GM12891 (cell line): Measurements from ENCODE around the gene GAD1.

ENCODE experiments used
- DNase-seq: peaks from one replicate; pipeline ENCODE4 v3.0.0; 2011; ENCODE audit warnings: low spot score; ENCODE audit not compliant: insufficient read length
- FAIRE-seq: peaks from 2 replicates; lab custom pipeline; 2011; peaks lifted over from hg19 to GRCh38; lab: Jason Lieb, UNC
- PAX5 ChIP-seq: IDR thresholded peaks from 2 replicates; pipeline ENCODE4 v1.6.1; 2011; ENCODE audit warnings: low read length, moderate library complexity, mild to moderate bottlenecking; ENCODE audit not compliant: insufficient read depth, severe bottlenecking
- POLR2A ChIP-seq: IDR thresholded peaks from 2 replicates; pipeline ENCODE4 v1.6.1; 2011; ENCODE audit warnings: low read depth, low read length, control low read depth
- POLR2AphosphoS5 ChIP-seq: IDR thresholded peaks from 2 replicates; pipeline ENCODE4 v1.6.1; 2011; ENCODE audit warnings: low read depth, low read length, control low read depth
- POU2F2 ChIP-seq: IDR thresholded peaks from 2 replicates; pipeline ENCODE4 v1.6.1; 2011; ENCODE audit warnings: low read depth, mild to moderate bottlenecking, control low read depth, low read length, moderate library complexity
- SPI1 ChIP-seq: IDR thresholded peaks from 2 replicates; pipeline ENCODE4 v1.6.1; 2011; ENCODE audit warnings: low read depth, low read length, control low read depth
- TAF1 ChIP-seq: IDR thresholded peaks from 2 replicates; pipeline ENCODE4 v1.6.1; 2011; ENCODE audit warnings: low read depth, low read length, control low read depth

GAD1 gene

DNA sequence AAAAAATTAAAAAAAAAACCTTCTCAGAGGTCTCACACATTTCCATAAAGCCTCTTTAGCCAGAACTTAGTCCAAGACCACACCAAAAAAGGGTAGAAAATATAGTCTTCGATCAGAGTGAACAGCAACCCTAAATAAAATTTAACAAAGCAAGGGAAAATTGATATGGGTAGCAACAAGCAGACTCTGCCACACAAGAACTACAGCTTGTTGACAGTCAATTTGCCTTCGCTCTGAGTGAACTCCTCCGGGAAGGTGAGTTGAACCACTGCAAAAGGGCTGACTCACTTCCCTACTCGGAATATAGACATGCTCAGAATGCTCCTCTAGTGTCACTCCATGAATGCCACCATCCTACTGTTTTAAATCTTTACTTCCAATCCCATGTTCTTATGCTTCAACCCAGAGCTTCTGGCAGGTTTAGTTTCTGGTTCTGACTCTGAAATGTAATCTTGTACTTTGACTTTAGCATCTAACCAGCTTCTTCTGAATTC is 24.1 kb downstream of the GAD1 start:
- no peak for TF ChIP-seq TAF1
- FAIRE-seq (no peak), DNase-seq (no peak)

DNA sequence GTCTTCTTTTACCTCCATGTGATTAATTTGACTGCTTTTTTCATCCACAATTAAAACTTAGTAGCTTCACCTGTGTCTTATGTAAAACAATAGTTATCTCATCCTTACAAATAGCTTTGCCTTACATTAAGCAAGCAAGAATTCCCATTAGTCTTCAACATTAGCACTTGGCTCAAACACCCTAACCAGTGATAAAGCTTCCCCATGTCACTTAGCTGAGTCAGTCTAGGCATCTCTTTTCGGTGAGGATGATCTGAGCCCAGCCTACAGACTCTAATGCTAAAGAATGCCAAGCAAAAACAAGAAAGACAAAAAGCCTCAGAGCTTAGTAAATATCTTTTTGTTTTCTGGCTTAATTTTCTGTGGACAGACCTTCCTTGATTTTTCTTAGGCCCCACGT is 26.1 kb downstream of the GAD1 start:
- DNase-seq (no peak), FAIRE-seq (no peak)
- TF ChIP-seq PAX5 (no peak), POU2F2 (no peak), POLR2AphosphoS5 (no peak), TAF1 (no peak), POLR2A (no peak), SPI1 (no peak)

DNA sequence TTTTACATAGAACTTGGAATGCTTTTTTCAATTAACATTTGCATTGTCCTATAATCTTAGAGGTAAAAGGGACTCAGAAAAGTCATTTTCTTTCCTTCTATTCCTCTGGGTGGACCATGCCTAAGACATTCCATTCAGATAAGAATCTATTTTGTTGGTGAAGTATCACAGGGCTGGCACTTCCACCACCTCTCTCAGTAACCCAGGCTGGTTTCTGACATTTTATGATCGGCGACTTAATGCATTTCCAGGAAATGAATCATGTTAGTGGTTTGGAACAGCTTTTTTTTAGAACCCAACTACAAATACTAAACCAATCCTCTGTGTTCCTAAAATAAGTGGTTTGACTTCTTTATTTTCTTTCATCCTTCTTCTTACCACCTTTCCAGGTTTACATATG is 27.0 kb downstream of the GAD1 start:
- TF ChIP-seq TAF1 (no peak), SPI1 (no peak), POU2F2 (no peak), POLR2AphosphoS5 (no peak), POLR2A (no peak), PAX5 (no peak)
- no peak for FAIRE-seq
- DNase-seq: no peak

DNA sequence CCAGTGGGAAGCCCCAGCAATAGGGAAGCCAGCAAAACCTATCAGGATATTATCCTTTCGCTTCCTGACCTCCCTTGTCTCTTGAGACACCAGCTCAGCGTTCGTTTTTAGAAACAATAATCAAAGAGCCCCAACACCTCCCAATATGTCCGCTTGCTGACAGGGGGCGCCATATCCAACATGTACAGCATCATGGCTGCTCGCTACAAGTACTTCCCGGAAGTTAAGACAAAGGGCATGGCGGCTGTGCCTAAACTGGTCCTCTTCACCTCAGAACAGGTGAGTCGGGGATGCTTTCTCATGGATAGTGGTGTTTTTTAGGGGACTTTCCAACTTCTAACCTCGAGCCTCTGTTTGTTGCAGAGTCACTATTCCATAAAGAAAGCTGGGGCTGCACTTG is 28.7 kb downstream of the GAD1 start:
- TF ChIP-seq PAX5: no peak
- TF ChIP-seq SPI1: no peak
- no peak for TF ChIP-seq POU2F2
- no peak for TF ChIP-seq POLR2AphosphoS5
- no peak for TF ChIP-seq POLR2A
- FAIRE-seq (no peak), DNase-seq (no peak)

DNA sequence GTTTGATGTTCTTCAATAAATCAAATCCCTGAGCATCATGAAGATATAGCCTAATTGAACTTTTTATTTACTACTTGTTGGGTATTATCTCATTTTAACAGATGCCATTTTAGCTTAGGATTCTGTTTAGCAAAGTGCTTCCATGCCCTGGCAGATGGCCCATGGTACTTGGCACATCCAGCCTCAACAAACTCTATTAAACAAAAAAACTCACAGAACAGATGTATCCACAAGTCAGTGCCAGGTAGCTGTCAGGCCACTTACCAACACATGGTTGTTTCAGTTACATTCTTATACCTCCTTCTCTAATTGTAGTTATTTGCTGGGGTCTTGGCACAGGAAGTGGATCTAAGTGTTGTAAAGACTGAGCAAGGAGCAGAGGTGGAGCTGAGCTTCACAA is 29.6 kb downstream of the GAD1 start:
- no peak for DNase-seq
- FAIRE-seq: no peak
- no peak for TF ChIP-seq POLR2A
- no peak for TF ChIP-seq PAX5
- TF ChIP-seq POU2F2: no peak
- TF ChIP-seq POLR2AphosphoS5: no peak
- no peak for TF ChIP-seq SPI1
- no peak for TF ChIP-seq TAF1

DNA sequence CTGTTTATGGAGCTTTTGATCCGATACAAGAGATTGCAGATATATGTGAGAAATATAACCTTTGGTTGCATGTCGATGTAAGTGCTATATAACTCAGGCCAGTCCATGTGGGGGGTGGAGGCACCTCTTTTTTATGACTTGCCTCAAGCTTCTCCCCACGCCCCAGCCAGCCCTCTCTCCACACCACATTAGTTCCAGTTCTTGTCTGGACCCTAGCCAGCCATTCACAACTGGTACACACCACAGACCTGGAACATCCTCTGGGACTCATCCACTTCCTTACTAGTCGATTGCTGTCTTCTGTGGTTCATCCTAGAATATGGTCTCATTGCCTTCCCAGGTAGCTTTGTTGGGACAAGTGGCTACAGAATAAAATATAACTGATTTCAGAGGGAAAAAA is 31.0 kb downstream of the GAD1 start:
- TF ChIP-seq TAF1: no peak
- no peak for TF ChIP-seq PAX5
- no peak for TF ChIP-seq POLR2A
- TF ChIP-seq SPI1: no peak
- no peak for TF ChIP-seq POLR2AphosphoS5
- FAIRE-seq (no peak), DNase-seq (no peak)

DNA sequence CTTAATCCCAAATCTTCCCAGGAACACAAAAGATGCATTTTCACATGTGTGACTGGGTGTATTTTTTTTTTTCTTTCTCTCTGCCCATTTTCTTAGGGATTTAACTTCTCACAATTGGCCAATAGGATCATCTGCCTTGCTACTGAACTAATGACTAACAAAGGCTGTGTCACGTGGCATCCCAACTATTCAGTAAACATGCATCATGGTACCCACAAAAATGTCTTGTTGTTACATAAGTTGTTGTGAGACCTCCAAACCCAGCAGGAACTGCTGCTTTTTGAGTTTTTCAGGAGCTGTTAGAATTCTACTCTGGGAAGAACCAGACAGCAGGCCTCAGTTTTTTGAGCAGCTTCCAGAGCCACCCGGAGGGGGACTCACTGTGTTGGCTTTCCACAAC is 31.9 kb downstream of the GAD1 start:
- DNase-seq: no peak
- FAIRE-seq: no peak

DNA sequence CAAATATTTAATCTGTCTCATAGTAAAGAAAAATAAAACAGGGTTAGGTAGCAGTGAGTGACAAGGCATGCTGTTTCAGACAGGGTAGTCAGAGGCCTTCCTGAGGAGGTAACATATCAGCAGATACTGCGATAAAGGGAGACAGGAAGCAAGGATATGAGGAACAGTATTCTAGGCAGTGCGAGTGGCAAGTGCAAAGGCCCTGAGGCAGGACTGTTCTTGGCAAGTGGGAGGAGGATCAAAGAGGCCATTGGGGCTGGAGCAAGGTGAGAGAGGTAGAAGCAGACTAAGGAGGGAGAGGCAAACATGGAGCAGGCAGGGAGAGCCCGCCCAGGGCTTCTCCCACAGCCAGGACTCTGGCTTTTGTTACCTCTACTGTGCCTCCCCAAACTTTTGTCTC is 33.6 kb downstream of the GAD1 start:
- no peak for FAIRE-seq
- TF ChIP-seq POLR2A (no peak), TAF1 (no peak), PAX5 (no peak), POU2F2 (no peak), POLR2AphosphoS5 (no peak), SPI1 (no peak)

More for the DNA sequence above, 31.9 kb downstream of the GAD1 start:
- no peak for TF ChIP-seq POU2F2
- no peak for TF ChIP-seq POLR2AphosphoS5
- TF ChIP-seq TAF1: no peak
- no peak for TF ChIP-seq SPI1
- no peak for TF ChIP-seq PAX5
- no peak for TF ChIP-seq POLR2A

DNA sequence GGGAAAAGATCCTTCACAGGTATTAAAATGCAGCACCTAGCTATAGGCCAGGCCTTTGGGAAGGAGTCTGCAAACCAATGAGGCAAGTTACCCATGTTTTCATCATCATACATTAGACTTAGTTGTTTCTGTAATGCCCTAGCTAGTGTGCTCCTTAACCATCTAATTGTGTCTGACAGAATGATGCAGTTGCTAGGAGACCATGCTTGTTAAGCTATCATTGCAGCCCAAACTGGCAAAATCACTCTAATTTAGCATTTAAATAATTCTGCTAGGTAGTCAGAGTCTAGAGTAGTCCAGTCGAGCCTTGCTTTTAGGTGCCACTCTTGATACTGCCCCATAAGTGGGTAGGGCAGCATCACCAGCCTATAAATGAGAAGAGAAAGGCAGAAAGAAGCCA is 34.9 kb downstream of the GAD1 start:
- FAIRE-seq: no peak
- TF ChIP-seq TAF1: no peak
- TF ChIP-seq SPI1: no peak
- no peak for TF ChIP-seq PAX5
- TF ChIP-seq POLR2A: no peak
- TF ChIP-seq POLR2AphosphoS5: no peak
- no peak for TF ChIP-seq POU2F2

More for the DNA sequence above, 33.6 kb downstream of the GAD1 start:
- DNase-seq: no peak

DNA sequence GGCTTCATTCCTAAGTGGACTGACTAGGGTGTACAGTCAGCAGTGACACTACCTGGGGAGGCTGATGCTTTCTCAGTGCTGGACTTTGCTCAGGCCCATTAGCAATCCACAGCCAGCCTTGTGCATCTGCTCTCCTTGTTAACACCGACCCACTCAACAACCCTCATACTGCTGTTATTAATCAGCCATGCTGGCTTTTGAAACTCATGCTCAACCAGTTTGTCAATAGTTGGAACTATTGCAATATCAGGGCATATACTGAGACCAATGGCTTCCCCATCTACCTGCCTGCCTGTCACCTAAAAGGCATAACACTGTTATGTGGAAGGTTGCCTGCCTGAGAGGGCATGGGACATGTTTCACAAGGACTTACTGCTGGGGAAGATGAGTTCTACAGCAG is 39.4 kb downstream of the GAD1 start:
- no peak for FAIRE-seq
- TF ChIP-seq TAF1 (no peak), POLR2A (no peak), PAX5 (no peak), POU2F2 (no peak), POLR2AphosphoS5 (no peak), SPI1 (no peak)

More for the DNA sequence above, 34.9 kb downstream of the GAD1 start:
- DNase-seq: no peak

More for the DNA sequence above, 39.4 kb downstream of the GAD1 start:
- no peak for DNase-seq
